Daoy (cell line): ENCODE data around the gene CD226. TPM values are rescaled to one million over a fixed set of nuclear protein-coding genes. Genes with fewer than 3 reads are reported as not detected.
A peak's percentile ranks its signal among the peaks of the same experiment; 100 is the strongest.
"Not testable (repeated sequence)": the region's sequence is repeated elsewhere in the genome, so short reads cannot be mapped to it uniquely, and the experiment has no call there.

Experiments
- DNase-seq: peaks from one replicate; pipeline ENCODE4 v3.0.0-alpha.2; 2015; ENCODE audit warnings: low read depth
- total RNA-seq: library from RNA; depleted of rRNA; stranded (reverse); fragments of >200 nt; shearing (Covaris generic); gene quantifications from 2 replicates; pipeline ENCODE4 v1.2.3, GENCODE V29; 2014

CD226 gene
- total RNA-seq, 1 experiment from 2014 or later, result 0.91 TPM

DNA sequence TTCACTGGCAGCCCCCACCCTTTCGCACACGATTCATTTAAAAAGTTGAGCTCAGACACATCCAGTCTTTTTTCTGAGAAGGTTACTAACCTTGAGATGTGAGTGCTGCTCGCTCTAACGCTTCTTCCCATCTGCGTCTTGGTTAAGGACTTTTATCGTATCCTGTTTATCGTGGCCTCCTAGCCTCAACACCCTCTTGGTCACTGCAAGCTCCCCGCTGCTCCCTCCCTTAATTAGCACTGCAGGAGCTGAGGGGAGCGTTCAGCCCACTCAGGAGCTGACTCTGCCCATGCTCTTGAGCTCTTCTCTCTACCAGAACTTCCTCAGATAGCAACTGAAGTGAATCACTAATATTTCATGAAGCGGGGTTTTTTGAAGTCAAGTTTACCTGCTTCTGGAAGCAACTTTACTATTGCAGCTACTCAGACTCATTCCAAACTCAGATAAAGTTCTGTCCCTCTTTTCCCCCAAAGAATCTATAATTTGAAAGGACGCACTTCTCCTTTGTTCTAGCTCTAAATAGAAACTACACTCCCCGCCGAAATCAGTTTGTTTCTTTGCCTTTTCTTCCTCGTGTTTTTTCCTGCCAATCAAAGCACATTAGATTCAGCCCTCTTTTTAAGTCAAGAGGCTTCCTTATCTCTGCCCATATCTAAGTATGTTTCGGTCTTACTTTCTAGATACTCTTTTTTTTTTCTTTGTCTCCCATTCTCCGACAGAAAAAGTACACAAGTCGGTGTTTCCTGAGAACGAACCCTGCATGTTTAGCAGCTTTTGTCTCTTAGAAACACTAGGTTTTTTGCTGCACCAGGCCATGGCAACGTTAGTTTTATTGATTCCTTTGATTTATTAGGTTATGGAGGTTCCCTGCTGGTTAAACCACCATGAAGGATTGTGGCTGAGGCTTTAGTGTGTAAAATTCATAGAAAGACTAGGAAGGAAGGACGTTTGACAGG lies 9.3 kb upstream of the CD226 start:
- DNase-seq, result no peak

DNA sequence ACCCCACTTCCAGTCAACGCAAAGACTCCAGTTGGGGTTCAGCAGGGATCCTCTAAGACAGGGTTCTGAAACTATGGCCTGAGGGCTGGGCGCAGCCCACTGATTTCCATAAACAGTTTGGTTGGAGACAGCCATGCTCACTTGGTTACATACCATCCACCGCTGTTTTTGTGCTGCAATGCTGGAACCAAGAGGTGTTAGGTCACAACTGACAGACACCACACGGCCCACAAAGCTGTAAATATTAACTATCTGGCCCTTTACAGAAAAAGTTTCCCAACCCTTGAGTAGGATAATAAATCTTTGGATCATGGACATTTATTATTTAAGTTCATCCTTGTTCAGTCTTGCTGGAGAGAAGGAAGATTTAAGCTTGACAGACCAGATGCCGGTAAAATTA lies 8.4 kb upstream of the CD226 start:
- DNase-seq, result no peak

DNA sequence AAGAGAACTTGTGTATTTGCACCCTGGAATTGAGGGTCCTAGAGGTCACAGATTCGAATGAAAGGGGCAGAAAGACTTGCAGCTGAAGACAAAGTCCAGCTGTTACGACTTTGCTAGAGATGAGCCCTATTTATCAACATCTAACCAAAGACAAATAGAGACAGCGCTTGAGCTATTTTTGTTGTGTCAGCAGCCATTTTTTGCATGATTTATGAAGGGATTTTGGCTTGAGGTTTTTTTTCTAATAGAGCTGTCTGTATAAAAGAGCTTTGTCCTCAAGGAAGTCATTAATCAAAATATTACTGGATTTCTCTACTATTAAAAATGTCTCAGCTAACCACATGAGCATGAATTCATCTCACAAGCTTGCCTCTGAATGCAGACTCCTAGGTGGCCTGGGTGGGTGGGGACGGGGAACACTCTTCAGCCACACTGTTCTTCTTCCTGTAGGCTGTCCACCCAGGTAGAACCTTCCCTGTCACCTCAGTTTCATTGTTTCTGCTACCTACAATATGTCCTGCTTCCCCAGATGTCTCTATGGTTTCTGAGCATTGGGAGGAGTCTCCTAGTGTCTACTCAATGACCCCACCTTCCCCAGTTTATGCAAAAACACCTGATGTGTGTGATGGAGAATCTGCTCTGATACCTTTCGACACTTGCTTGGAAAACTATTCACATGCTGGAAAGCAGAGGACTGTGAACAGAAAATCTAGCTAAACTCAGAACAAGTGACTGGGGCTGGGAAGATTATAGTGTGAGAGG lies 7.2 kb upstream of the CD226 start:
- DNase-seq, result no peak

DNA sequence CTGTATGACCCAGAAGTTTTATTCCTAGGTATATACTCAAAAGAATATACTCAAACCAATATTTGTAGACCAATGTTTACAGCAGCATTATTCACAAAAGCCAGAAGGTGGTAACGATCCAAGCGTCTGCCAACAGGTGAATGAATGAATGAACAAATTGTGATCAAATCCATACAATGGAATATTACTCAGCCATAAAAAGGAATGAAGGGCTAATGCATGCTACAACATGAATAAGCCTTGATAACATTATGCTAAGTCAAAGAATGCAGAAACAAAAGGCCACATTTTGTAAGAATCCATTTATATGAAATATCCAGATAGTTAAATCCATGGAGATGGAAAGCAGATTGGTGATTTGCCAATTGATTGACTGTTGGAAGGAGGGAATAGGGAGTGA lies 5.5 kb upstream of the CD226 start:
- DNase-seq, result no peak

DNA sequence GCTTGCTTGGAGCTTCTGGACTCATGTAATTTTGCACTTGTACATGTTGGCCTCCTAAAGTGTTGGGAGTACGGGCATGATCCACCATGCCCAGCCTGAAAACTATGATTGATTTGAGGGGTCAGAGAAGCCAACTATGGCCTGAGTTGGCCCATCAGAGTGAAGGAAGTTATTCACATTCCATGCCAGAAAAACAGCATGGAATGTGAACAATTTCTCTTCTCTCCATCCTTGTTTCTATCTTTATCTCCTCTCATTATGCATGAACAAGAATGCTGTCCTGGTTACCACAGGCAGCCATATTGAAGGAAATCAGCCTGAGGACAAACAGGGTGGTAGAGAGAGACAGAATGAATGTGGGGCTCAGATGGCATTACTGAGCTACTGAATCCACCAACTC lies 3.5 kb upstream of the CD226 start:
- DNase-seq, result no peak

DNA sequence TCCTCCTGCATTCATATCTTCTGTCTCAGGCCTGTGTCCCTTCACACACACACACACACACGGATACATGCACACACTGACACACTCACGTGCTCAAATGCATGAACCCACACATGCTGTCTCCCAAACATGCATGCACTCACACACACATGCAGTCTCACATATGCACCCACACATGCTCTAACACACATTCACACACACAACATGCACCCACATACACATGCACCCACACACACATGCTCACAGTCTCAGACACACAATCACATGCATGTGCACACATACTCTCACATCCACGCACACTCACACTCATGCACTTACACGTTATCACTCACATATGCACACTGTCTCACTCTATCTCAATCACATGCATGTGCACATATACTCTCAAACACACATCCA lies 1.9 kb upstream of the CD226 start:
- DNase-seq, result no peak

DNA sequence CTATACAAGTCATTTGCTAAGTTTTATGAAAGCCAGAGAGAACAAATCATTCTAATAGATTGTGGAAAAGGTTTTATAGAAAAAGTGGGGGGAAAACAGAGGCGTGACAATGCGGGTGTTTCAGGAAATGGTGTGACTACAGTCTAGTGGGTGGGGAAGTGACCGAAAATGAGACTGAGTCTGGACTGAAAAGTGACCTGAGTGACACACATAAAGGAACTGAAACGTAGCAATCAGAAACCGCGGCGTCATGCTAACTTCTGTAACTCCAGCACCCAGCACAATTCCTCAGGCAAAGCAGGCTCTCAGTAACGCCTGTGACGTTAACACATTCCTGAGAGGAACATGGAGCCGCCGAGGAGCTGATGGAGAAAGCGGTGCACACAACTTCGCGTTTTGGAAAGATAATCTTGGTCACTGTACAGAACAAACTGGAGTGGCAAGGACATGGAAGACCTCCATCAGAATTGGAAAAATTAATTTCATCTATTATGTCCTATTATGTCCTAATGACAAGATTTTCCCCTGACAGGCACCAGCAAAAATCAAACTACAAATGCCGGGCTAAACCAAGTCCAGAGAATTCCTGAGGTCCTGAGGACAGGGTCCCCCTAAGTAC lies 1.4 kb upstream of the CD226 start:
- DNase-seq, result no peak

DNA sequence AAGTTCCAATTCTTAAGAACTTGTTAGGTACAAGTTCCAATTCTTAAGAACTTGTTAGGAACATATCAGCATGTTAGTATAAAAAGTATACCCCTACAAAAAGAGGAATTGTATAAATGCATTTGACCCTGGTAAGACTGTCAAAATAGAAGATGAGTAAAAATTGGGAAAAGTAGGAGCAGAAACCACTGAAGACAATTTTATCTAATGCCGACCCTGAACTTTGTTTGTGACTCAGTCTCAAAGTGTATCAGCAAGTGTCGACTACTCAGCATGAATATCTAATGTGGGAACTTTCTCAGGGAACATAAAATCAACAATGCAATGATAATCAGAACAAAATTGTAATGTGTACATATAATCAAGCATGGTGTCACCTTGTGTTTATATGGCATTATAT lies 583 bp upstream of the CD226 start:
- no peak for DNase-seq

DNA sequence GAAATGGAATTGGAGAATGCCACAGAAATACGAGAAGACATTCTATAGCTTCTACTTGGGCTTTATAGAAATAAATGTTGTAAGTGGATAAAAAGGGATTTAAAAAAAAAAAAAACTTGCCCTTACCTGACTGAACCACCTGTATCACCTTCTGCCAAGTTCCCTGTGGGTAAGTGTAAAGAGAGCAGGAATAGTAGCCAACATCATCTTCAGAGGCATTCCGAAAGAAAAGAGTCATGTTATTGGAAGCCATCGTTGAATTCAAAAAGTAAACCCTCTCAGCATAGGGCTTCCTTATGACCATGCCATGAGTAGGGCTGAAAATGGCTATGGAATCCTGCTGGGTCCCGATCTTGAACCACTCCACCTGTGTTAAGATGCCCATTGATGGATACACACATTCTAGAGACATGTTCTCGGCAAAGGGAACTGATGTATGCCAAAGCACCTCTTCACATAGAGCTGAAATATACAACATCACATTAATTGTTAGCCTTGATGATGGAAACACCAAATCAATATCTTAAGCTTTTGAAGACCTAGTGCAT lies 991 bp downstream of the CD226 start:
- no peak for DNase-seq

DNA sequence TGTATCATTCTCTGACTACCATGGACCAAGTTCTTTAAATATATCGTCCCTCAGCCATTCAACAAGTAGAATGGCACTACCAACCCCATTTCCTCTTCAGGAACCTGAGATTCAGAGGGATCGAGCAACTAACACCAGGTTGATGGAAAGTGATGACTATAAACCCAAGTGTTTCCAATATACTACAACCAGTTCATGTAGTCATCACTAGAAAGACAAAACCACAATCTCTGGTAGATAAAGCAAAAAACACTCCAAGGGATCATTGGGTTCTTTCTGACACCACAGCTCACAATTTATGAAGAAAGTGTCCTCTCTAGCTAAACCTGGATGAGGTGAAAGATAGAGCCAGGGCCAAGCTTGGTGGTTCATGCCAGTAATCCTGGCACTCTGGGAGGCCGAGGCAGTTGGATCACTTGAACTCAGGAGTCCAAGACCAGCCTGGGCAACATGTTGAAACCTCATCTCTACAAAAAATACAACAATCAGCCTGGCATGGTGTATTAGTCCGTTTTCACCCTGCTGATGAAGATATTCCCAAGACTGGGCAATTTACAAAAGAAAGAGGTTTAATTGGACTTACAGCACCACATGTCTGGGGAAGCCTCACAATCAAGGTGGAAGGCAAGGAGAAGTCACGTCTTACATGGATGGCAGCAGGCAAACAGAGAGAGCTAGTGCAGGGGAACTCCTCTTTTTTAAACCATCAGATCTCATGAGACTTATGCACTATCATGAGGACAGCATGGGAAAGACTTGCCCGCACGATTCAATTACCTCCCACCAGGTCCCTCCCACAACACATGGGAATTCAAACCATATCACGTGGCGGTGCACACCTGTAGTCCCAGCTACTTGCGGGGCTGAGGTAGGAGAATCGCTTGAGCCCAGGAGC lies 2.2 kb downstream of the CD226 start:
- no peak for DNase-seq

DNA sequence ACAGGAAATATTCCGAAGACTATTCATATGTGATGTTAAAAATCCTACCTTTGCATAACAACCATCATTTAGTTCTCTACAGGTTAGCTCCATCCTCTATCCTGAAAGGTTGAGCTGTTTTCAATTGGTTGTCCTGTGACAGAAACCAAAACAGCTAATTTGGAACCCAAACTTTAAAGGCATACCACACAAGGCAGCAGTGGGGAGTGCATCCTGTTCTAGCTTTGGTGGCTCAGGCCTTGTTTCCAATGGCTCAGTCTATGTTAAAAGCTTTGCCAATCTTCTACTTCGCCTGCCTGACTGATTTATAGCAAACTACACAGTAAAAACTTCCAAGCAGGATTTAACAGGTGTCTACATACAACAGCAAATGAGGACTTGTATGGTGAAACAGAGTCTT lies 3.2 kb downstream of the CD226 start:
- no peak for DNase-seq

DNA sequence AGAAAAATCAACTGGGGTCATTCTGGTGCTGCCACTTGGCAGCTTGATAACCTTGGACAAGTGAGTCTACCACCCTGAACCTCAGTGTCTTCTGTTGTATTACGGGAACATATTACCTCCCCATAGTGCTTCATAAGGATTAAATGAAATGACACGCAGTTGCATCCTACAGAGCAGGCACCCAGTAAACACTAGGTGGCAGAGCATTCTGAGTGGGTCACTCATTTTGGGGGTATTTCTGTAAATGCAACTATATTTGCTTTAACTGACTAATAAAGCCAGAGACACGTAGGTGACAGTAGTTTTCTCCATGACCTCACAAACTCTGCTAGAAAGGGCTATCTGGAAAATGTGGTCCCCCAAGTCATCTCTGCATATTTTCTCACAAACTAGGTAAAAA lies 4.7 kb downstream of the CD226 start:
- DNase-seq, result no peak

DNA sequence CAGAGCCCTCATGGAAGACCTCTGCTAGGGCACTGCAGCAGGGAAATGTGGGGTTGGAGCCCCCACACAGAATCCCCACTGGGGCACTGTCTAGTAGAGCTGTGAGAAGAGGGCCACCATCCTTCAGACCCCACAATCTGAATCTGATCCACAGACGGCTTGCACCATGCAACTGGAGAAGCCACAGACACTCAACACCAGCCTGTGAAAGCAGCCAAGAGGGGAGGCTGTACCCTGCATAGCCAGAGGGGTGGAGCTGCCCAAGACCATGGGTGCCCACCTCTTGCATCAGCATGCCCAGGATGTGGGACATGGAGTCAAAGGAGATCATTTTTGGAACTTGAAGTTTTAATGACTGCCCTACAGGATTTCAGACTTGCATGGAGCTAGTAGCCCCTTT lies 6.5 kb downstream of the CD226 start:
- DNase-seq, result no peak

DNA sequence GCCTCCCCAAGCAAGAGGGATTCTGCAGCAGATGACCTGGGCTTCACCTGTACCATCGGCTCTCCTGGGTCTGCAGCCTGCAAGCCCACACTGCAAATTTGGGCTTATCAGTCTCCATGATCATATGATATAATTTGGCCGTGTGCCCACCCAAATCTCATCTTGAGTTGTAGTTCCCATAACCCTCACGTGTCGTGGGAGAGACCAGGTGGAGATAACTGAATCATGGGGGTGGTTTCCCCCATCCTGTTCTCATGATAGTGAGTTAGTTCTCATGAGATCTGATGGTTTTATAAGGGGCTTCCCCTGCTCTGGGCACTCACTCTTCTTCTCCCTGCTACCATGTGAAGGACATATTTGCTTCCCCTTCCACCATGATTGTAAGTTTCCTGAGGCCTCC lies 7.9 kb downstream of the CD226 start:
- DNase-seq, result not testable (repeated sequence)

DNA sequence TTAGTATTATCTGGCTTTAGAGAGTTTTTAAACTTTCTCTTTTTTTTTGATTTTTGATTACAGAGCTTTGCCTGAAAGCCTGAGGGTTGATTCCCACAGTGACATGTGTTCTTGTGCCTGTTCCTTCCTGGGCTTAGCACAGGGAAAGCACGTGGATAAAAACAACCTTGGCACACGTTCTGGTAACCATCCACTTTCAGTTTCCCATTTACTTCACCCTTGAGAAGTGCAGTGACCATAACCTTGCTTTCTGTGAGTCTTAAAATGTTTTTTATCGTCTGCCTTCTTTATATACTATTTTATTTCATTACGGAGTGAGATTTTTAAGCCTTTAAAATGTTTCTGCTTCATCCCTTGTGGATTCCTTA lies 11.5 kb downstream of the CD226 start:
- DNase-seq, result peak; percentile 4

DNA sequence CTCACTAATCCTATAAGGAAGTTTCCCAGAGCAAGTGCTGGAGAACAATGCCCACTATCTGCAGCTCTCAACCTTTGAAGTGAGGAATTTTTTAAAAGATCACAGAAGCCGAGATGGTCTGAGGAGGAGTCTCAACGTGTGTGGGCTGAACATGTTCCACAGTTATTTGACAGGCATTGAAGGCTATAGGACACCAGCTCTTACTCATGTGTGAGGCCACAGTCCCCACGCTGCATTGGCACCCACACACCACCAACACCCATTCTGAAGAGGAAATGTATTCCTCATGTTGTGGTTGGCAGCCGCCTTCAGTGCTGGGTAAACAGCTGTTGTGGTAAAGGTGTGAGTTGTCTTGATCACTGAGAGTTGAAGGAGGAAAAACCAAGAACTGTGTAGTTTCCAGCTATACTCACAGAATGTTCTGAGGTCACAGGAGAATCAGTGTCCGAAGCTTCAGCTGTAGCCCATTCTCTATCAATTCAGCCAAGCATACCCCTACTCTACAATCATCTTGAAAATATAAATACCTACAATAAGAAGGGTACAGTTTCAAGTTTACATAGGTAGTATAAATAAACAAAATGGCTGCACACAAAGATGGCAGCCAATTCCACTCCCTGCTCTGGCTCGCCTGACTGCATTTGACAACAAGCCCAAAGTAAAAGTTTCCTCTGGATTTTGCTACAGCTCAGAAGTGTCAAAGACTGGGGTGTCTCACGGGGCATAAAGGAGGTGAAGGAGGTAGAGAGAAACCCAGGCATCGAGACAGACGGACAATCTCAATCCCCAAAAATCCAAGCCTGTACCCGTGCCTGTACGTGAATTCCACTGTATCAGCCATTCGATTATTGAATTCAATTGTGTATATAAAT lies 12.1 kb downstream of the CD226 start:
- DNase-seq, result peak; percentile 29

DNA sequence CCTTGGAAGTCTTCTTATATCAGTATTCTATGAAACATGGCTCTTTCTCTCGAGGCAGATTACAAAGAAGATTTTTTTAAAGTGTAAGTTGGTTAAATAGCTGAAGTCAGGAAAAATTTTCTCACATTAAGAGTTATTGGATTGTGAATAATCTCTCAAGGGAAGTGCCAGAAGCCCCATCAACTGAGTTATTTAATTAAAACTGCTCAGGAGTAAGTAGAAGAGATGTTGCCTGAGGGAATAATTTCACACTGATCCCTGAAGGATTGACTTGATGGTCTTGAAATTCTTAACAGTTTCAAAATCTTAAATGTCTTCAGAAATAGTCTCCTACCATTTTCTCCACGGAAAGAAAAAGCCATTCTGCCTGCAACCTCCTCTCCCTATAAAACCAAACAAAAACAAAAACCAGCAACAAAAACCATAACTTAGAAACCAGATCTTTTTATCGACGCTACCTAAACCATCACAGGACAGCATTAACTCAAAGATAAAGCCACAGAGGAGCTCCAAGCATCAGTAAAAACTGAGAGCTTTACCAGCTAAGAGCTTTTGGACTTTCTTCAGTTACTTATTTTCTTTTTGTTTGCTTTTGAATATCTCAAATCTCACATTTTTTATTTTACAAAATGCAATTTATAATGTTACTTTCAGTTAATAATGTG lies 12.9 kb downstream of the CD226 start:
- no peak for DNase-seq

DNA sequence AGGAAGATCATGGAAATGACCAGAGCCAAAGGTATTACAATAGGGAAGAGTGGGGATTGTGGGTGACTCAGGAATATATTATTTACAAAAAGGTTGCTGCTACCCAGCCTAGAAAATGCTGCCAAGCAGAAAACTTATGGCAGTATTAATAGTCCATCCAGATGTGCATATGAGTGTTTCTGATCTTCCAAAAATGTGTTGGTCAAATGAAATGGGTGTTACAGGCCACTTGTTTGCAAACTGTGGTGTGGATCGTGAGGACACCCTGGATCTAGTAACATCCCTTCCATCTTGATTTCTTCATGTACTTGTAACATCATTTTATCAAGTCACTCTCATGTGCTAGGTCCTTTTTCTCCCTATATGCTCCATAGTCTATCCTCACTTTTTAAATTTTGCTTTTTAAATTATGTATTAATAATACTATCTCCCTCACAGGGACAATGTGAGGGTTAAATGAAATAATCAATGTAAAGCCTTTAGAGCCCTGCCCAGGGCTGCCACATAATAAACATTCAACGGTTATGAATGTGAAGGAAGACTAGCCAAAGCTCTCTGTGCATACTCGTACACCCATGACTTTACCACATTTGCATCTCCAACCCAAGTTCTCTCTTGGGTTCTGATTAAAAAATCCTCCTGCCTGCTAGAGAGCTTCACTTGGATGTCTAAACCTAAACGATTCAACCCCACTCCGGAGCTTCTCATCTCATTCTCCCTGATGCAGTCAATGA lies 18.5 kb downstream of the CD226 start:
- no peak for DNase-seq

DNA sequence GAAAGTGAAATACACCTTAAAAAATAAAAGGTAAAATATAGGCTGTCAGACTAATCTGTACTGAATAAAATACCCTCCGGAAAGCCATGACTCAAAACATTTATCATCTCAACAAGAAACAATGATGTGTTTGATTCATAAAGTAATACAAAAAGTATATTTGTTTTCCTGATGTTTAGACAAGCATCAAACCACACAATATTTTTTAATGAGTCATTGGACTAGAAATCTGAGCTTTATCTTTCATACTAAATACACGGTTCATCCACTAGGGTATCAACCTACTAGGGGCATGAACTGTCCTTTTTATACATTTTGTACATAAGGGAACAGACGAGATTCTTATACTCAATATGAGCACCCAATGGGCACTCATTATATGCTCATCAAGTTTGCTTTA lies 31.3 kb downstream of the CD226 start:
- DNase-seq, result no peak
